Fibroblast of gingiva (primary cell): ENCODE measurements around the gene ECEL1.

Experiments
- DNase-seq: peaks from one replicate; pipeline ENCODE4 v3.0.0-alpha.2; 2011; ENCODE audit warnings: low read depth

ECEL1 gene

GRCh38 chr2:232522623-232523401 lies 35.2 kb upstream of the ECEL1 start:
- DNase-seq: no peak

- DNase-seq: no peak
These were observed 34.5 kb upstream of the ECEL1 start for GRCh38 chr2:232521959-232522622.

- no peak for DNase-seq
These were observed 33.5 kb upstream of the ECEL1 start for GRCh38 chr2:232521098-232521497.

GRCh38 chr2:232520489-232520888 lies 32.9 kb upstream of the ECEL1 start:
- DNase-seq: no peak

GRCh38 chr2:232519581-232520438 lies 32.2 kb upstream of the ECEL1 start, which contains the start of gene PRSS56:
PRSS56 (plus strand) TSS chr2:232520388; CDS start chr2:232520599, 211 bp downstream.
- DNase-seq: no peak

- no peak for DNase-seq
These were observed 31.2 kb upstream of the ECEL1 start for GRCh38 chr2:232518844-232519243.

GRCh38 chr2:232516551-232516950 lies 28.9 kb upstream of the ECEL1 start:
- no peak for DNase-seq

GRCh38 chr2:232515639-232516038 lies 28.0 kb upstream of the ECEL1 start:
- DNase-seq: no peak

GRCh38 chr2:232513353-232513752 lies 25.7 kb upstream of the ECEL1 start:
- no peak for DNase-seq

- no peak for DNase-seq
These were observed 25.0 kb upstream of the ECEL1 start for GRCh38 chr2:232512602-232513001.

- DNase-seq: no peak
These were observed 23.8 kb upstream of the ECEL1 start for GRCh38 chr2:232511336-232511890.

- no peak for DNase-seq
These were observed 20.6 kb upstream of the ECEL1 start for GRCh38 chr2:232508251-232508650.

- no peak for DNase-seq
These were observed 19.1 kb upstream of the ECEL1 start for GRCh38 chr2:232506709-232507108.

- DNase-seq: no peak
These were observed 18.2 kb upstream of the ECEL1 start for GRCh38 chr2:232505856-232506255.

GRCh38 chr2:232504438-232504837 lies 16.8 kb upstream of the ECEL1 start:
- no peak for DNase-seq

GRCh38 chr2:232503809-232504323 lies 16.2 kb upstream of the ECEL1 start:
- DNase-seq: no peak

GRCh38 chr2:232502911-232503808 lies 15.5 kb upstream of the ECEL1 start:
- no peak for DNase-seq

GRCh38 chr2:232502511-232502910 lies 14.9 kb upstream of the ECEL1 start:
- no peak for DNase-seq

- no peak for DNase-seq
These were observed 14.3 kb upstream of the ECEL1 start for GRCh38 chr2:232501794-232502390.

GRCh38 chr2:232501331-232501771 lies 13.7 kb upstream of the ECEL1 start:
- no peak for DNase-seq
